ENCODE measurements around the gene CARD19. TPM values are rescaled to one million over a fixed set of nuclear protein-coding genes. Genes with fewer than 3 reads are reported as not detected.
"Not testable (repeated sequence)": the region's sequence is repeated elsewhere in the genome, so short reads cannot be mapped to it uniquely, and the experiment has no call there.

CARD19 gene
- total and polyA plus RNA-seq, 9 of the 15 experiments (the other 6 are each of a cell fraction or from before 2014, with no cell fraction given) = 0.90 to 34.9 (median 14.6) TPM

GRCh38 chr9:93116072-93116961, 20.3 kb downstream of the CARD19 start (continued):
- peak; percentile 53 for TF ChIP-seq C11orf30 (IDR thresholded peaks at IDR 0.05; ENCODE audit: low read depth)
- TF ChIP-seq E2F3 (CRISPR knock-in tag; IDR thresholded peaks at IDR 0.05) = peak; percentile 26; the same call in 1 of the 2 replicates
- TF ChIP-seq REST (IDR thresholded peaks at IDR 0.05; ENCODE audit: borderline replicate concordance) = no peak
- TF ChIP-seq REST (CRISPR knock-in tag; IDR thresholded peaks at IDR 0.05; ENCODE audit: low read depth) = 0 out of 2 replicates have a peak, but pooled peaks have one; percentile 20
- 0 out of 2 replicates have a peak, but pooled peaks have one; percentile 24 for TF ChIP-seq DPF2 (IDR thresholded peaks at IDR 0.05)

- ATAC-seq; H3K79me2 ChIP-seq (ENCODE audit: control insufficient read depth, insufficient read depth, low read length); H3K9ac ChIP-seq (ENCODE audit: insufficient read depth in 1 of 2, low read depth in 2 of 2, low read length in 2 of 2); H4K20me1 ChIP-seq (replicated peaks; ENCODE audit: control insufficient read depth, insufficient read depth, low read length); FAIRE-seq; H2AFZ ChIP-seq (ENCODE audit: low read depth, low read length); H3K9me3 ChIP-seq (replicated peaks; ENCODE audit: control insufficient read depth, insufficient read depth, low read depth, low read length); H3K36me3 ChIP-seq (ENCODE audit: control insufficient read depth, insufficient read depth, low read length); H3K27ac ChIP-seq (ENCODE audit: extremely low read depth, low read depth, low read length); CTCF ChIA-PET (ENCODE audit: low intra/inter-chr PET ratio); H3K4me2 ChIP-seq (ENCODE audit: insufficient read depth, low read length); in situ Hi-C loops (cut with MboI); H3K4me3 ChIP-seq; H3K27me3 ChIP-seq (ENCODE audit: control insufficient read depth in 2 of 2, insufficient read depth in 2 of 2, low read length in 2 of 2); H3K9me1 ChIP-seq (ENCODE audit: control insufficient read depth, insufficient read depth, low read length); intact Hi-C loops (cut with micrococcal nuclease); BruUV-seq (replicated peaks); DNase-seq (ENCODE audit: extremely low read depth in 1 of 4, low spot score in 3 of 4): not testable (repeated sequence)
- POLR2A ChIA-PET = interaction anchor here (0.6 to 1.2 kb wide), 2 partner anchors 14 to 21 kb away, joined by 3 read pairs; no protein-coding TSS in a partner anchor
- 84% methylated on average over 8 of the region's 9 CpGs for WGBS (ENCODE audit: insufficient coverage, low coverage, missing lambda C conversion rate)
- peaks cover 48 to 56% of the 10 kb centered on the region in 2 experiments for H3K4me1 ChIP-seq (replicated peaks in 1 of 2; ENCODE audit: control insufficient read depth in 2 of 2, insufficient read depth in 2 of 2, low read length in 2 of 2)
Observed at GRCh38 chr9:93117521-93117920, 21.5 kb downstream of the CARD19 start.

Data from K562 (cell line).